SKM-1 treated with dmso at 0.1 percent for 144 hours (cell line): ENCODE results near the gene NUB1.
"Not testable (repeated sequence)": the region's sequence is repeated elsewhere in the genome, so short reads cannot be mapped to it uniquely, and the experiment has no call there.

Experiments
- DNase-seq: peaks from one replicate; lab custom pipeline; 2025; ENCODE audit not compliant: unreplicated experiment; lab: John Stamatoyannopoulos, UW

The NUB1 gene

GRCh38 chr7:151341357-151342101 lies at the start of gene NUB1:
TSS of gene NUB1 (plus strand) at chr7:151341812. CDS start at chr7:151345350, 3,538 bp downstream.
- DNase-seq = peak; percentile 53

GRCh38 chr7:151292850-151293249 lies 48.8 kb upstream of the NUB1 start:
- no peak for DNase-seq

- DNase-seq = no peak
Observed at GRCh38 chr7:151296202-151296992, 45.2 kb upstream of the NUB1 start.

GRCh38 chr7:151298765-151299164 lies 42.8 kb upstream of the NUB1 start:
- DNase-seq = no peak

- DNase-seq = no peak
Observed at GRCh38 chr7:151299530-151299929, 42.1 kb upstream of the NUB1 start.

- no peak for DNase-seq
Observed at GRCh38 chr7:151299940-151300645, 41.5 kb upstream of the NUB1 start.

GRCh38 chr7:151301471-151302462 lies 39.8 kb upstream of the NUB1 start:
- DNase-seq = no peak

- not testable (repeated sequence) for DNase-seq
Observed at GRCh38 chr7:151304251-151304650, 37.4 kb upstream of the NUB1 start.

- no peak for DNase-seq
Observed at GRCh38 chr7:151304856-151305255, 36.8 kb upstream of the NUB1 start.

GRCh38 chr7:151306374-151306773 lies 35.2 kb upstream of the NUB1 start:
- DNase-seq = no peak

- DNase-seq = no peak
Observed at GRCh38 chr7:151306860-151307259, 34.8 kb upstream of the NUB1 start.

GRCh38 chr7:151307536-151307935 lies 34.1 kb upstream of the NUB1 start:
- DNase-seq = no peak

GRCh38 chr7:151308256-151308655 lies 33.4 kb upstream of the NUB1 start:
- DNase-seq = no peak

- DNase-seq = no peak
Observed at GRCh38 chr7:151308791-151309190, 32.8 kb upstream of the NUB1 start.

- no peak for DNase-seq
Observed at GRCh38 chr7:151309311-151309710, 32.3 kb upstream of the NUB1 start.

GRCh38 chr7:151310578-151310977 lies 31.0 kb upstream of the NUB1 start:
- DNase-seq = no peak

- DNase-seq = no peak
Observed at GRCh38 chr7:151311294-151311864, 30.2 kb upstream of the NUB1 start.

- DNase-seq = no peak
Observed at GRCh38 chr7:151312356-151312755, 29.3 kb upstream of the NUB1 start.

- DNase-seq = no peak
Observed at GRCh38 chr7:151312831-151313809, 28.5 kb upstream of the NUB1 start.
